ENCODE data around the gene EPAS1.

The EPAS1 gene

GRCh38 chr2:46376586-46376985 lies 79.4 kb downstream of the EPAS1 start:
- no peak overlapping the region for H3K27ac ChIP-seq
- TF ChIP-seq, protein P1, sequence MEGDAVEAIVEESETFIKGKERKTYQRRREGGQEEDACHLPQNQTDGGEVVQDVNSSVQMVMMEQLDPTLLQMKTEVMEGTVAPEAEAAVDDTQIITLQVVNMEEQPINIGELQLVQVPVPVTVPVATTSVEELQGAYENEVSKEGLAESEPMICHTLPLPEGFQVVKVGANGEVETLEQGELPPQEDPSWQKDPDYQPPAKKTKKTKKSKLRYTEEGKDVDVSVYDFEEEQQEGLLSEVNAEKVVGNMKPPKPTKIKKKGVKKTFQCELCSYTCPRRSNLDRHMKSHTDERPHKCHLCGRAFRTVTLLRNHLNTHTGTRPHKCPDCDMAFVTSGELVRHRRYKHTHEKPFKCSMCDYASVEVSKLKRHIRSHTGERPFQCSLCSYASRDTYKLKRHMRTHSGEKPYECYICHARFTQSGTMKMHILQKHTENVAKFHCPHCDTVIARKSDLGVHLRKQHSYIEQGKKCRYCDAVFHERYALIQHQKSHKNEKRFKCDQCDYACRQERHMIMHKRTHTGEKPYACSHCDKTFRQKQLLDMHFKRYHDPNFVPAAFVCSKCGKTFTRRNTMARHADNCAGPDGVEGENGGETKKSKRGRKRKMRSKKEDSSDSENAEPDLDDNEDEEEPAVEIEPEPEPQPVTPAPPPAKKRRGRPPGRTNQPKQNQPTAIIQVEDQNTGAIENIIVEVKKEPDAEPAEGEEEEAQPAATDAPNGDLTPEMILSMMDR (conservative IDR thresholded peaks at IDR 0.05) = no peak

GRCh38 chr2:46377101-46377581 lies 79.9 kb downstream of the EPAS1 start:
- TF ChIP-seq, protein P1 (conservative IDR thresholded peaks at IDR 0.05) = no peak
- H3K27ac ChIP-seq = no peak overlapping the region

- no peak overlapping the region; the same call in 1 of the 2 replicates for H3K27ac ChIP-seq
- TF ChIP-seq, protein P1 (conservative IDR thresholded peaks at IDR 0.05) = no peak
Measured at GRCh38 chr2:46377666-46378560, 80.7 kb downstream of the EPAS1 start.

DNA sequence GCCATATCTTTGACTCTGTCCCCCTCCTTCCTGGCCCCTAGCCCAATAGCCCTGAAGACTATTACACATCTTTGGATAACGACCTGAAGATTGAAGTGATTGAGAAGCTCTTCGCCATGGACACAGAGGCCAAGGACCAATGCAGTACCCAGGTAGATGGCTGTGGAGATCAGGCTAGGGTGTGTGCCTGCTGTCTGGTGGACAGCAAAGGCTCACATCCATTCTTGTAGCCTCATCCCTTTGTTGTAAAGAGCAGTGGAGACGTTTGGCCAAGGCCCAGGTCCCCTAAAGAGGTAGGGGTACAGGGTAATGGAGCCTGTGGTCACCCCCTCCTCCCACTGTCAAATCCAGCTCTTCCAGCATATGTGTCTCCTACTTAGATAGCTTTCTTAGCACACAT lies 81.4 kb downstream of the EPAS1 start:
- H3K27ac ChIP-seq = peak overlapping the region; percentile 20; the same call in 1 of the 2 replicates
- TF ChIP-seq, protein P1 (conservative IDR thresholded peaks at IDR 0.05) = no peak

DNA sequence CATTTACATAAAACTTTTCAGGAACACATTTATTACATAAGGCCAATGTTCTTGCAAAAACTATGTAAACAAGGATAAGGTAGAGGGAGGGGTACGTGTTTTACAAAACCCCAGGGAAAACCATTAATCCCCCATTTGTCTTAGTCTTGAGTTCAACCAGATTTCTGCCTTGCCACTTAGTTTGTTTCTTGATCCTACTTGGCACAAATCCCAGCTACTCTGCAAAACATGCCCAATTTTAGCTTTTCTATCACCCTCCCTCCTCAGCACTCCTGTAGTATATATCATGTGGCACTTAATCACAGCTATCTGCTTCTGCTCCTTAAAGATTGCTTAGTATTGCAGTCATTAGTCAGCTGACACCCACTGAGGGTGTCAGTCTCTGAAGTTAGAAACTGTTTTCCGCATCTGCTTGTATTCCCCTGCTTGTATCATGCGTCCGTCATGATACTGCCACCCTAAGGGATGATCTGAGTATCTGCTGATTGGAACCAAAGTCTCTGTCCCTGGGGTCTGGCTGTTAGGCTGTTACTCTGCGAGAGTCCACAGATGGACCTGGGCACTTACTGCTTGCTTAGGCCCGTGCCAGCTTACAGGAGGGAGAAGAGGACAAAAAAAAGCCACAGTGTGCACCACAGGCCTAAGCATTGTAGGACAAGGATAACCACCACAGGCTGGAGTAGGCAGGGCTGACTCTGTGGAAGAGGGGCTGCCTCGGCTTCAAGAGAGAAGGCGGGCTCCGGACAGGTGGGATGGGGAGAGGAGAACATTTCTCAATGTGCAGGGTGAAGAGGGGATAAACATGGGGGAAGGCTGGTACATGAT lies 82.2 kb downstream of the EPAS1 start:
- H3K27ac ChIP-seq = peak overlapping the region; percentile 20; the same call in 1 of the 2 replicates
- TF ChIP-seq, protein P1 (conservative IDR thresholded peaks at IDR 0.05) = no peak

GRCh38 chr2:46380038-46380940 lies 83.1 kb downstream of the EPAS1 start:
- TF ChIP-seq, protein P1 (conservative IDR thresholded peaks at IDR 0.05) = no peak
- no peak overlapping the region for H3K27ac ChIP-seq

All from VCaP (cell line).